Endometrial microvascular endothelial cells (primary cell): Measurements from ENCODE around the gene OPN1MW3. TPM values are rescaled to one million over a fixed set of nuclear protein-coding genes. Genes with fewer than 3 reads are reported as not detected.

Experiments used
- in situ Hi-C: cut with HindIII; loops from 2 replicates; pipeline ENCODE4 v1.10.0; 2017; ENCODE audit warnings: low sequenced_read_pairs, low pct_unique_long_range_greater_than_20kb; ENCODE audit errors: inconsistent ontology term
- total RNA-seq: library from RNA; depleted of rRNA; stranded (reverse); fragments of >200 nt; gene quantifications from one replicate; pipeline ENCODE4 v1.2.3, GENCODE V29; 2015; ENCODE audit errors: inconsistent ontology term

OPN1MW3 gene
- total RNA-seq, 1 donor from 2014 or later = not detected

DNA sequence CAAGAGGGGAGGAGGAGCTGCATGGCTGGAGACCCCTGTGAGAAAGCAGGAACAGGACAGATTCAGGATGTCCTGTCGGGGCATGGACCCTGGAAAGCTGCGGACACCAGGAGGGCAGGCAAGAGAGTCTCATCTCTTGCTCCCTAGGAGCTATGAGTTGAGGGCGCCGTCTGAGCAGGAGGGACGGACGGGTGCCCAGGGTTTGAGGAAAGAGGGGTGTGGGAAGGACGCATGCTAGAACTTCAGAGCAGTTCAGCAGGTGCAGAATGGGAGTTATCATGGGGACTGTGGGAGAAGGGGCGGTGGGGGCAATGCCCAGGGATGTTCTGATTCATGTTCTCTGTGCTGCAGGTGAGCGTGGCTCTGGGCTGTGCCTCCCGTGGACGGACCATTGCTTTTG lies 63.0 kb downstream of the OPN1MW3 start:
- in situ Hi-C loops = no loop called here

Other genes starting within 250 kb of the OPN1MW3 start
- gene IRAK1, start 237.7 kb upstream of the OPN1MW3 start, total RNA-seq = 156 TPM
- 20.5 TPM for gene MECP2, start 159.9 kb upstream of the OPN1MW3 start, total RNA-seq
- gene OPN1LW, start 113.3 kb upstream of the OPN1MW3 start, total RNA-seq = not detected
- gene OPN1MW, start 75.0 kb upstream of the OPN1MW3 start, total RNA-seq = not detected
- gene OPN1MW2, start 37.8 kb upstream of the OPN1MW3 start, total RNA-seq = not detected
- not detected for gene TEX28, start 37.5 kb downstream of the OPN1MW3 start, total RNA-seq
- not detected for gene TKTL1, start 38.2 kb downstream of the OPN1MW3 start, total RNA-seq
- gene FLNA, start 117.1 kb downstream of the OPN1MW3 start, total RNA-seq = 1,820 TPM
- 67.0 TPM for gene EMD, start 121.7 kb downstream of the OPN1MW3 start, total RNA-seq
- 7,561 TPM for gene RPL10, start 140.8 kb downstream of the OPN1MW3 start, total RNA-seq
- gene DNASE1L1, start 151.7 kb downstream of the OPN1MW3 start, total RNA-seq = 138 TPM
- gene TAFAZZIN, start 154.0 kb downstream of the OPN1MW3 start, total RNA-seq = 36.1 TPM
- gene ATP6AP1, start 171.1 kb downstream of the OPN1MW3 start, total RNA-seq = 108 TPM
- 110 TPM for gene GDI1, start 179.6 kb downstream of the OPN1MW3 start, total RNA-seq
- 34.3 TPM for gene FAM50A, start 186.6 kb downstream of the OPN1MW3 start, total RNA-seq
- 8.9 TPM for gene PLXNA3, start 200.7 kb downstream of the OPN1MW3 start, total RNA-seq
- gene LAGE3, start 221.7 kb downstream of the OPN1MW3 start, total RNA-seq = 30.1 TPM
- 59.1 TPM for gene UBL4A, start 229.0 kb downstream of the OPN1MW3 start, total RNA-seq
- 33.6 TPM for gene SLC10A3, start 233.0 kb downstream of the OPN1MW3 start, total RNA-seq